ENCODE data around the gene MYO9B. TPM values are rescaled to one million over a fixed set of nuclear protein-coding genes. Genes with fewer than 3 reads are reported as not detected.

The MYO9B gene
- total and polyA plus RNA-seq, 4 donors: 44.3 to 121 (median 97.2) TPM

DNA sequence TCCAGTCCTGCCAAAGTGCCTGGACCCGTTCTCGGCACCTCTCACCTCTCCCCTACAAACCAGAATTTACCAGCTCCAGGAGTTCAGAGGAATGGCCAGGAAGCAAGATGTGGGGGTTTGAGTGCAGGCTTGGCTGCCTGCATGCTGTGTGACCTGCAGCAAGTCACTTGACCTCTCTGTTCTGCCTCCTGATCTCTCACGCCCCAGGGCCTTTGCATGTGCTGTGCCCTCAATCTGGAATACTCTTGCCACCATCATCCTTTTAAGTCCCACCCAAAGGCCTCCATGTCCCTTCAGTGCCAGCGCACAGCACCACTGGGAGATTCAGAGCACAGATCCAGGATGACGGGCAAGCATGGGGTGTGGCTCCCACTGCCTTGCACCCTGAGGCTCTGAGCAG, 43.4 kb downstream of the MYO9B start:
- 97% methylated on average over 5 of the region's 5 CpGs for WGBS, 2 donors
- Histone ChIP-seq H3K27me3 (ENCODE audit: control insufficient read depth in 3 of 3, insufficient read depth in 3 of 3, low read length in 2 of 3) (no peaks in the 10 kb centered on the region), H3K9ac (ENCODE audit: insufficient read depth in 1 of 2, low read length in 2 of 2) (no peak overlapping the region), H3K36me3 (ENCODE audit: control insufficient read depth in 4 of 4, insufficient read depth in 4 of 4, low read length in 4 of 4) (peaks cover 0 to 14% (median 3%) of the 10 kb centered on the region in 4 donors), H3K27ac (ENCODE audit: low read depth in 1 of 2, low read length in 1 of 2) (no peak overlapping the region), H3K4me1 (ENCODE audit: control insufficient read depth in 5 of 5, insufficient read depth in 5 of 5, low read length in 5 of 5) (peaks cover 0 to 7% (median 0%) of the 10 kb centered on the region in 5 donors), H3K4me3 (no peak overlapping the region), H3K9me3 (ENCODE audit: control insufficient read depth in 4 of 4, insufficient read depth in 3 of 4, low read length in 3 of 4) (no peaks in the 10 kb centered on the region)
- TF ChIP-seq, protein P1, sequence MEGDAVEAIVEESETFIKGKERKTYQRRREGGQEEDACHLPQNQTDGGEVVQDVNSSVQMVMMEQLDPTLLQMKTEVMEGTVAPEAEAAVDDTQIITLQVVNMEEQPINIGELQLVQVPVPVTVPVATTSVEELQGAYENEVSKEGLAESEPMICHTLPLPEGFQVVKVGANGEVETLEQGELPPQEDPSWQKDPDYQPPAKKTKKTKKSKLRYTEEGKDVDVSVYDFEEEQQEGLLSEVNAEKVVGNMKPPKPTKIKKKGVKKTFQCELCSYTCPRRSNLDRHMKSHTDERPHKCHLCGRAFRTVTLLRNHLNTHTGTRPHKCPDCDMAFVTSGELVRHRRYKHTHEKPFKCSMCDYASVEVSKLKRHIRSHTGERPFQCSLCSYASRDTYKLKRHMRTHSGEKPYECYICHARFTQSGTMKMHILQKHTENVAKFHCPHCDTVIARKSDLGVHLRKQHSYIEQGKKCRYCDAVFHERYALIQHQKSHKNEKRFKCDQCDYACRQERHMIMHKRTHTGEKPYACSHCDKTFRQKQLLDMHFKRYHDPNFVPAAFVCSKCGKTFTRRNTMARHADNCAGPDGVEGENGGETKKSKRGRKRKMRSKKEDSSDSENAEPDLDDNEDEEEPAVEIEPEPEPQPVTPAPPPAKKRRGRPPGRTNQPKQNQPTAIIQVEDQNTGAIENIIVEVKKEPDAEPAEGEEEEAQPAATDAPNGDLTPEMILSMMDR (IDR thresholded peaks at IDR 0.05; ENCODE audit: control extremely low read depth, extremely low read depth): no peak
- DNase-seq: no peak
- ATAC-seq (ENCODE audit: insufficient read depth, low FRiP score): no peak

DNA sequence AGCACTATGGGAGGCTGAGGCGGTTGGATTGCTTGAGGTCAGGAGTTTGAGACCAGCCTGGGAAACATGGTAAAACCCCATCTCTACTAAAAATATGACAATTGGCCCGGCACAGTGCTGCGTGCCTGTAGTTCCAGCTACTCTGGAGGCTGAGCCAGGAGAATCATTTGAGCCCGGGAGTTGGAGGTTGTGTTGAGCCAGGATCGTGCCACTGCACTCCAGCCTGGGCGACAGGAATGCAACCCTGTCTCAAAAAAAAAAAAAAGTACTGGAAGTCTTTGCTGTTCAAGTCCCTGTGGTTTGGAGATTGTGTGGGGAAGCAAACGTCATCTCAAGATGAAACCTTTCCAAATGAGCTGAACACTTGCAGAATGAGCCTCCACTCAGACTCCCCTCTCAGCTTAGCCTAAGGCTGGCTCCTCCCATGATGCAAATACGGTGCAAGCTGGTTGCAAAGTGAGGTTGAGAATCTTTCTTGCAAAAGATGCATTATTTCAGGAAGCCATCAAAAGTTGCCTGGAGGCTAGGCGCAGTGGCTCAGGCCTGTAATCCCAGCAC, 46.2 kb downstream of the MYO9B start:
- H3K4me3 ChIP-seq: no peak overlapping the region
- no peak overlapping the region for H3K27ac ChIP-seq (ENCODE audit: low read depth in 1 of 2, low read length in 1 of 2)
- 59 to 64% methylated on average over 9 of the region's 9 CpGs for WGBS, 2 donors
- no peak for DNase-seq
- no peak for ATAC-seq (ENCODE audit: insufficient read depth, low FRiP score)
- H3K9me3 ChIP-seq (ENCODE audit: control insufficient read depth in 4 of 4, insufficient read depth in 3 of 4, low read length in 3 of 4): no peaks in the 10 kb centered on the region
- no peak overlapping the region for H3K9ac ChIP-seq (ENCODE audit: insufficient read depth in 1 of 2, low read length in 2 of 2)
- peaks cover 0 to 14% (median 2%) of the 10 kb centered on the region in 5 donors for H3K4me1 ChIP-seq (ENCODE audit: control insufficient read depth in 5 of 5, insufficient read depth in 5 of 5, low read length in 5 of 5)
- TF ChIP-seq, protein P1 (IDR thresholded peaks at IDR 0.05; ENCODE audit: control extremely low read depth, extremely low read depth): no peak
- H3K27me3 ChIP-seq (ENCODE audit: control insufficient read depth in 3 of 3, insufficient read depth in 3 of 3, low read length in 2 of 3): no peaks in the 10 kb centered on the region
- peaks cover 0 to 8% (median 3%) of the 10 kb centered on the region in 4 donors for H3K36me3 ChIP-seq (ENCODE audit: control insufficient read depth in 4 of 4, insufficient read depth in 4 of 4, low read length in 4 of 4)

DNA sequence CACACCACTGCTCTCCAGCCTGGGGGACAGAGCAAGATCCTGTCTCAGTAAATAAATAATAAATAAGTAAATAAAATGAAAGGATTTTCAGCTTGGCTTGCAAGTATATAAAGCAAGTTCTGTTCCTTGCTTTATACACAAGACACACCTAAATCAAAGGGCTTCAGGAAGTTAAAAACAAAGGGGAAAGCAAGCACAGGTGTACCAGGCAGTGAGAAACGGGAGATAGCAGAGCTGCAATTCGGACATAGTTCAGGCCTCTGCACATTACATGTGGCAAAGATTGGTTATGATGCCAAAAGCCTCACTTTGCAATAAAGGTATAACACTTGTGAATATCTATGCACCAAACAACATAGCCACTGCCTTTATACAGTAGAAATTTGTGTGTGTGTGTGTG, 47.5 kb downstream of the MYO9B start:
- peaks cover 0 to 8% (median 3%) of the 10 kb centered on the region in 4 donors for H3K36me3 ChIP-seq (ENCODE audit: control insufficient read depth in 4 of 4, insufficient read depth in 4 of 4, low read length in 4 of 4)
- no peaks in the 10 kb centered on the region for H3K27me3 ChIP-seq (ENCODE audit: control insufficient read depth in 3 of 3, insufficient read depth in 3 of 3, low read length in 2 of 3)
- H3K27ac ChIP-seq (ENCODE audit: low read depth in 1 of 2, low read length in 1 of 2): no peak overlapping the region
- no peaks in the 10 kb centered on the region for H3K9me3 ChIP-seq (ENCODE audit: control insufficient read depth in 4 of 4, insufficient read depth in 3 of 4, low read length in 3 of 4)
- H3K9ac ChIP-seq (ENCODE audit: insufficient read depth in 1 of 2, low read length in 2 of 2): no peak overlapping the region
- TF ChIP-seq, protein P1 (IDR thresholded peaks at IDR 0.05; ENCODE audit: control extremely low read depth, extremely low read depth): no peak
- ATAC-seq (ENCODE audit: insufficient read depth, low FRiP score) (no peak), DNase-seq (no peak)
- WGBS, 2 donors: 94 to 97% methylated on average over 2 of the region's 2 CpGs
- H3K4me1 ChIP-seq (ENCODE audit: control insufficient read depth in 5 of 5, insufficient read depth in 5 of 5, low read length in 5 of 5): peaks cover 0 to 14% (median 2%) of the 10 kb centered on the region in 5 donors
- H3K4me3 ChIP-seq: no peak overlapping the region

DNA sequence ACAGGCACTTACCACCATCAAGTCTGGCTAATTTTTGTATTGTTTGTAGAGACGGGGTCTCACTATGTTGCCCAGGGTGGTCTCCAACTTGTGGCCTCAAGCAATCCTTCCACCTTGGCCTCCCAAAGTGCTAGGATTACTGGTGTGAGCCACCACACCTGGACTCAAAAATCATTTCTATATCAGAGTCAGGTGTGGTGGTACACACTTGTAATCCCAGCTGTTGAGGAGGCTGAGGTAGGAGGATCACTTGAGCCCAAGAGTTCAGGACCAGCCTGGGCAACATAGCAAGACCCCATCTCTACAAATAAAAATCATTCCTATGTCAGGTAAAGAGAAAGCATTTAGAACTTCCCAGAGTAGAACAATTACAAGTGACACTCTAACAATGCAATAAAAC, 48.4 kb downstream of the MYO9B start:
- Histone ChIP-seq H3K36me3 (ENCODE audit: control insufficient read depth in 4 of 4, insufficient read depth in 4 of 4, low read length in 4 of 4) (peaks cover 0 to 9% (median 3%) of the 10 kb centered on the region in 4 donors), H3K4me1 (ENCODE audit: control insufficient read depth in 5 of 5, insufficient read depth in 5 of 5, low read length in 5 of 5) (peaks cover 0 to 14% (median 2%) of the 10 kb centered on the region in 5 donors), H3K4me3 (no peak overlapping the region), H3K9ac (ENCODE audit: insufficient read depth in 1 of 2, low read length in 2 of 2) (no peak overlapping the region), H3K27ac (ENCODE audit: low read depth in 1 of 2, low read length in 1 of 2) (no peak overlapping the region), H3K9me3 (ENCODE audit: control insufficient read depth in 4 of 4, insufficient read depth in 3 of 4, low read length in 3 of 4) (no peaks in the 10 kb centered on the region), H3K27me3 (ENCODE audit: control insufficient read depth in 3 of 3, insufficient read depth in 3 of 3, low read length in 2 of 3) (no peaks in the 10 kb centered on the region)
- WGBS, 2 donors: 98 to 100% methylated on average over 1 of the region's 1 CpG
- TF ChIP-seq, protein P1 (IDR thresholded peaks at IDR 0.05; ENCODE audit: control extremely low read depth, extremely low read depth): no peak
- DNase-seq (no peak), ATAC-seq (ENCODE audit: insufficient read depth, low FRiP score) (no peak)
